ENCODE measurements around the gene MINDY4. TPM values are rescaled to one million over a fixed set of nuclear protein-coding genes. Genes with fewer than 3 reads are reported as not detected.

The MINDY4 gene
- total RNA-seq, 3 donors from 2014 or later: 4.0 to 9.1 (median 4.7) TPM

DNA sequence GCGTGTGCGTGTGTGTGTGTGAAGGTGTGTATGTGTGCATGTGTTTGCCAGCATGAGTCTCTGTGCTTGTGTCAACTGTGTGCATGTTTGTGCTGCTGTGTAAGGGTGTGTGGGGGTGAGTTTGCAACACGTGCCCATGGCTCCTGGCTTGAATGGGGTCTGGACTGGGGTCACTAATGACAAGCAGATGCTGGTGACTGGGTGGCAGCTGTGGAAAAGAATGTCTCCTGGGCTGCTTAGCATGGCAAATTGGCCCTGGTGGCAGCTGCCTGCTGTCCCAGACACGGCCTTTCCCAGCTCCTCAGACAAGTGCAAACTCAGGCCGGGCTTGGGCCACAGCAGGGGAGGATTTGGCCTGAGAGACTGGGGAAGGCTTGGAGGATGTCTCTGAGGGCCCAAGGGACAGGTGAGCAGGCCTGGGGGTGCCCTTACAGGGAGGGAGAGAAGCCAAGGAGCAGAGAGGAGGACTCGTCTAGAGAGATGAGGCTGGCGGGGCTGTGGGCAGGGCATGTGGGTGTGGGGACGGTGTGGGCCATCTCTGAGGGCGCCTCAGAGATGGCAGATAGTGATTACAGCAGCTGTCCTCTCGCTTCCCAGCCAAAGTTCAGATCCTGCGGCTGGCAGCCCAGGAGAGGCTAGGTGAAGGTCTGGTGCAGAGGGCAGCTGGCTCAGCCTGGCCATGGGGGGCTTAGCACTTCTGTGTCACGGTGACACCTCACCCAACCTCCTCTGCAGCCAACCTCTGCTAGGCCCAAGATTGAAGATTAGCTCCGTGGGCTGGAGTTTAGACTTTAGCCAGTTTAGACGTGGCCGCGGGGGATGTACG is 142.0 kb downstream of the MINDY4 start:
- ATAC-seq (peak; percentile 10), DNase-seq (peak in 2 of 3 donors; percentile 41 to 50)
- peaks cover 12% of the 10 kb centered on the region for H3K4me1 ChIP-seq (ENCODE audit: low read depth)
- no peaks in the 10 kb centered on the region for H3K36me3 ChIP-seq (ENCODE audit: low read depth)
- intact Hi-C loops (cut with DNase I, micrococcal nuclease): no loop called here
- TF ChIP-seq, protein P1, sequence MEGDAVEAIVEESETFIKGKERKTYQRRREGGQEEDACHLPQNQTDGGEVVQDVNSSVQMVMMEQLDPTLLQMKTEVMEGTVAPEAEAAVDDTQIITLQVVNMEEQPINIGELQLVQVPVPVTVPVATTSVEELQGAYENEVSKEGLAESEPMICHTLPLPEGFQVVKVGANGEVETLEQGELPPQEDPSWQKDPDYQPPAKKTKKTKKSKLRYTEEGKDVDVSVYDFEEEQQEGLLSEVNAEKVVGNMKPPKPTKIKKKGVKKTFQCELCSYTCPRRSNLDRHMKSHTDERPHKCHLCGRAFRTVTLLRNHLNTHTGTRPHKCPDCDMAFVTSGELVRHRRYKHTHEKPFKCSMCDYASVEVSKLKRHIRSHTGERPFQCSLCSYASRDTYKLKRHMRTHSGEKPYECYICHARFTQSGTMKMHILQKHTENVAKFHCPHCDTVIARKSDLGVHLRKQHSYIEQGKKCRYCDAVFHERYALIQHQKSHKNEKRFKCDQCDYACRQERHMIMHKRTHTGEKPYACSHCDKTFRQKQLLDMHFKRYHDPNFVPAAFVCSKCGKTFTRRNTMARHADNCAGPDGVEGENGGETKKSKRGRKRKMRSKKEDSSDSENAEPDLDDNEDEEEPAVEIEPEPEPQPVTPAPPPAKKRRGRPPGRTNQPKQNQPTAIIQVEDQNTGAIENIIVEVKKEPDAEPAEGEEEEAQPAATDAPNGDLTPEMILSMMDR (IDR thresholded peaks at IDR 0.05): no peak
- no peaks in the 10 kb centered on the region for H3K9me3 ChIP-seq
- H3K4me3 ChIP-seq: peak overlapping the region; percentile 9

DNA sequence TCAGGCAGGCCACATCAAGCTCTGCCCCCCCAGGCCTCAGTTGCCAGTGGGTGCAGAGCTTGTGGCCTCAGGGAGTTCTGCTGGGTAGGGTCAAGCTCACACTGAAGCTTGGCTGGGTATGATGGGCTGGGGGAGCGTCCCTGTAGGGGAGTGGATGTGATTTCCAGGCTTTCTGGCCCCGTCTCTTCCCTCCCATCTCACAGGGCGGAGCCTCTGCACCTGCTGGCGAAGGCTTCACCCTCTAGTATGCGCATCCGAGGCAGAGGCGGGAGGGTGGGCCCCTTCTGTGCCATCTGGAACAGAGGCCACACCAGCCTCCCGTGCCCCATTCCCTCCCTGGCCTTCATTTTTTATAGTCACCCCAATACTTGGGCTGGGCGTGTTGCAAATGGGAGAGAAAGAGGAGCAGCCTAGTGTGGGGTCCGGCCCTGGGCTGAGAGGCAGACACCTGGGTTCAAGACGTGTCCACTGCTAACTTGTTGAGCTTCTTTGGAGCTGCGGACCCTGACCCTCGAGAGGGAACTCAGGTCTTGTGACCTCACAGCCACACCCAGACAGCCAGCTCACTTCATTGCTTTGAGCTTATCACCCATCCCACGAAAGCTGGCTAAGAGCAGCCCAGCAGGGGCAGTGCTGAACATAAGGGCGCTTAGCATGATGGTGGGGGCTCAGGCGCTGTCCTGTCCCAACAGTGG is 142.8 kb downstream of the MINDY4 start:
- peaks cover 12% of the 10 kb centered on the region for H3K4me1 ChIP-seq (ENCODE audit: low read depth)
- ATAC-seq: peak; percentile 47

DNA sequence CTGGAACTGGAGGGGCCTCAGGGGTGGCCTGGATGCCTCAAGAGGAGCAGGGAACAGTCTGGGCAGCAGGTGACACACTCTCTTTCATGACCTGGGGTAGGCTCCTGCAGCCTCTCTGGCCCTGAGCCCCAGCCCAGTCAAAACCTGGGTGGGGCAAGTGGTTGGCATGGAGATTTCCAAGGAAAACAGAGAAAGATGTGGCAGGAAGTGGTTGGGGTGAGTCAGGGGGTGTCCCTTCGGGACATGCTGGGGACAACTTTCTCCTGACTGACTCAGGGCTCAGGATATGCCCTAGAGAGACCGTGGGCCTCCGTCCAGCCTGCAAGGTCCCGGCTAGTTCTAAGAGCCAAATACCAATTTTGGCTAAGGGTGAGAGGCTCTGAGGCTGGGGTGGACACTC is 143.4 kb downstream of the MINDY4 start:
- Histone ChIP-seq H3K36me3 (ENCODE audit: low read depth) (no peaks in the 10 kb centered on the region), H3K9me3 (no peaks in the 10 kb centered on the region), H3K4me3 (no peak overlapping the region), H3K4me1 (ENCODE audit: low read depth) (peaks cover 14% of the 10 kb centered on the region)
- ATAC-seq: no peak
- no peak for DNase-seq
- TF ChIP-seq, protein P1 (IDR thresholded peaks at IDR 0.05): no peak
- intact Hi-C loops (cut with DNase I, micrococcal nuclease): no loop called here

More for the DNA sequence above, 142.8 kb downstream of the MINDY4 start:
- intact Hi-C loops (cut with DNase I, micrococcal nuclease): no loop called here
- DNase-seq: peak; percentile 54 to 66 (median 65)
- H3K9me3 ChIP-seq: no peaks in the 10 kb centered on the region
- TF ChIP-seq, protein P1 (IDR thresholded peaks at IDR 0.05): no peak
- no peak overlapping the region for H3K4me3 ChIP-seq
- H3K36me3 ChIP-seq (ENCODE audit: low read depth): no peaks in the 10 kb centered on the region

DNA sequence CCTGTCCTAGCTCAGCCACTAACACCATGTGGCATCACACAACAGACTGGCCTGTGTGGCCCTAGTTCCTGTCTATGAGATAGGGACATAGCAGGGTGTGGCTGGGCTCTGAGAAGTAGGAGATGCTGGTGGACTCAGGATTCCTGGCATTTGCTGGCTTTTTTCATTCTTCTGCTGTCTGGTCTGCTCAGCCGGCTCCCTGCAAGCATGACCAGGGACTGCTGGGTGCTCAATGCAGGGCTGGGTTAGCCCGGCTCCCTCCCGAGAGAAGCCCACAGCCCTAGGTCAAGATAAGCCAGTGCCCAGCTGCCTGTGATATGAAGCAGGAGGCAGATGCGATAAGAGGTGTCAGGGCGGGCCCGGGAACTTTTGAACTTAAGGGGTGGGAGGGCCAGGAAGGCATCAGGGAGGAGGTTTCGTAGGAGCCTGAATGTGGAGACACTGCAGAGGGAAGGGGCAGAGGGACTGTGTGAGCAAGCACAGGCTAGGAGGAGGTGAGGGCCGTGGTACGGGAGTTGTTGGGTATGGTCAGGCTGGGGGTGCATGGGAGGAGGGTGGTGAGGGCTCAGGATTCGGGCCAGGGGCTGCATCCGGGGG is 143.9 kb downstream of the MINDY4 start:
- ATAC-seq: no peak
- peaks cover 16% of the 10 kb centered on the region for H3K4me1 ChIP-seq (ENCODE audit: low read depth)
- no peaks in the 10 kb centered on the region for H3K36me3 ChIP-seq (ENCODE audit: low read depth)
- H3K9me3 ChIP-seq: no peaks in the 10 kb centered on the region
- no peak overlapping the region for H3K4me3 ChIP-seq
- intact Hi-C loops (cut with DNase I, micrococcal nuclease): no loop called here
- peak in 1 of 3 donors; percentile 50 for DNase-seq
- TF ChIP-seq, protein P1 (IDR thresholded peaks at IDR 0.05): no peak

DNA sequence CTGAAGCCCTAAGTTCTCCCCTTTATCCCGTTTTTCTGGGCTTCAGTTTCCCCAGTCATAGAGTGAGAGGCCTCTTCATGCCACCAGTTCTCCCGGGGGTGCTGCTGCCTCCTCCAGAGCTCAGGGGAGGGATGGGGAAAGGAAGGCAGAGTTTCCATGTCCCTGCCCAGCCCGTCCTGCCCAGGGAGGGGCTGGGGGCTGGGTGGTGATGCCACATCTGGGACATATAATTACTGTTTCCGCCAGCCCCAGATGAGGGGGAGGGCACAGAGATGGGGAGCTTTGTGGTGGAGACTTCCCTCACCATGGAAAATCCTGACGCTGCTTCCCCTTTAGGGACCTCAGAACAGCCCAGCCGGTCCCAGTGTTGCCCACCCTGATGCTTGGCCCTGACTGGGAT is 144.5 kb downstream of the MINDY4 start:
- intact Hi-C loops (cut with DNase I, micrococcal nuclease): no loop called here
- no peak for ATAC-seq
- H3K4me1 ChIP-seq (ENCODE audit: low read depth): peaks cover 16% of the 10 kb centered on the region
- no peaks in the 10 kb centered on the region for H3K9me3 ChIP-seq
- H3K4me3 ChIP-seq: no peak overlapping the region
- no peaks in the 10 kb centered on the region for H3K36me3 ChIP-seq (ENCODE audit: low read depth)
- DNase-seq: no peak
- TF ChIP-seq, protein P1 (IDR thresholded peaks at IDR 0.05): no peak
